ENCODE data around the gene TMEM212. TPM values are rescaled to one million over a fixed set of nuclear protein-coding genes. Genes with fewer than 3 reads are reported as not detected.

TMEM212 gene
- total RNA-seq, 1 donor from 2014 or later, result not detected

DNA sequence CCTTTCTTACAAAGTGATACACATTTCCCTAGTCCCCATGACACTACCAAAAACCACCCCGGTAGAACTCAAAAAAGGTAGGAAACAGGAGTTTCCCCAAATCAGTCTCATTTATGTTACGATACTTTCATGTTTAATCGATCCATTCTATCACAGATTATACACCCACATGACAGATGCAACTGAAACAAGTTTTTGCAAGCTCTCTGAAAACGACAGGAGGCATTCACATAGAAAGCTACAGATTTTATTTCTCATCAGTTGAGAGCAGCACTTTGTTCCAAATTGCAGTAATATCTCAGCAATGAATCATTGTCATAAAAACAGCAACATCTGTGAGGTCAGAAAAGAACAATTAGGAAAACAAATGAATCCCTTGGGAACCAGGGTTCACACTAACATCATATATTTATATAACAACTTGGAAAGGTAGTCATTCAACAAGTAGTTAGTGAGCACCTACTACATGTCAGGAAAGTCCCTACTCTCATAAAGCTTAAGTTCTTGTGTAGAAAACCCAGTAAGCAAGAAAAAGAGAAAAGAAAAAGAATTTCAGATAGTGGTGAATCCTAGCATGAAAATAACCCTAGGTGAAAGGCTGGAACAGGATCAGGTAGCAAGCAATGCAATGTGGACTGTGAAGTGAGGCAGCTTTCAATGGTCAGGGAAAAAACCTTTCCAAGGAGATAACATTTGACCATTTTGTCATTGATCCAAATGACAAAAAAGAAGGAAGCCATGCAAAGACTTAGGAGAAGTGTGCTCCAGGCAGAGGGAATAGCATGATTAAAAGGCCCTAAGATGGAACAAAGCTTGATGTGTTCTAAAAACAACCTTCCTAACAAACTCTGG lies 41.2 kb upstream of the TMEM212 start:
- no peak overlapping the region for H3K4me3 ChIP-seq
- intact Hi-C loops (cut with DNase I), result no loop called here
- no peaks in the 10 kb centered on the region for H3K27me3 ChIP-seq
- peaks cover 11 to 20% of the 10 kb centered on the region in 2 donors for H3K4me1 ChIP-seq
- no peaks in the 10 kb centered on the region for H3K36me3 ChIP-seq
- no peaks in the 10 kb centered on the region for H3K9me3 ChIP-seq
- no peak for DNase-seq (ENCODE audit: low spot score in 2 of 2)
- peak overlapping the region; percentile 28 to 72 for H3K27ac ChIP-seq
- TF ChIP-seq, protein P1, sequence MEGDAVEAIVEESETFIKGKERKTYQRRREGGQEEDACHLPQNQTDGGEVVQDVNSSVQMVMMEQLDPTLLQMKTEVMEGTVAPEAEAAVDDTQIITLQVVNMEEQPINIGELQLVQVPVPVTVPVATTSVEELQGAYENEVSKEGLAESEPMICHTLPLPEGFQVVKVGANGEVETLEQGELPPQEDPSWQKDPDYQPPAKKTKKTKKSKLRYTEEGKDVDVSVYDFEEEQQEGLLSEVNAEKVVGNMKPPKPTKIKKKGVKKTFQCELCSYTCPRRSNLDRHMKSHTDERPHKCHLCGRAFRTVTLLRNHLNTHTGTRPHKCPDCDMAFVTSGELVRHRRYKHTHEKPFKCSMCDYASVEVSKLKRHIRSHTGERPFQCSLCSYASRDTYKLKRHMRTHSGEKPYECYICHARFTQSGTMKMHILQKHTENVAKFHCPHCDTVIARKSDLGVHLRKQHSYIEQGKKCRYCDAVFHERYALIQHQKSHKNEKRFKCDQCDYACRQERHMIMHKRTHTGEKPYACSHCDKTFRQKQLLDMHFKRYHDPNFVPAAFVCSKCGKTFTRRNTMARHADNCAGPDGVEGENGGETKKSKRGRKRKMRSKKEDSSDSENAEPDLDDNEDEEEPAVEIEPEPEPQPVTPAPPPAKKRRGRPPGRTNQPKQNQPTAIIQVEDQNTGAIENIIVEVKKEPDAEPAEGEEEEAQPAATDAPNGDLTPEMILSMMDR (IDR thresholded peaks at IDR 0.05), result no peak

DNA sequence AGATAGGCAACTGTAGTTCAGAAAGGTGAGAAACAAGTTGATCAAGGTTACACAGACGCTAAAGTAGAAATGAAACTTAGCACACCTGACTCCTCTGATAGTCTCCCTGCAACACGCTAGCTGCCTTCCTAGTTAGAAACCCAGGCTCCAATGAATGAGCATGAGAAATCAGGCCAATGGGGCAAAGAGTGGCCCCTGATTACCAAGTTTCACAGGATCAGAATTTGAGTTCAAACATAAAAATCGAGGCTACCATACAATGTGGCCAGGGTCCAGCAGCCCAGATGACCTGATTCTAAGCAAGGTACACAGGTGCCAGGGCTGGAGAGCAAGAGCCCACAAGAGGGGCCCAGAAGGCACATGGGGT lies 40.6 kb upstream of the TMEM212 start:
- Histone ChIP-seq H3K27me3 (no peaks in the 10 kb centered on the region), H3K9me3 (no peaks in the 10 kb centered on the region), H3K4me1 (peaks cover 11 to 20% of the 10 kb centered on the region in 2 donors), H3K4me3 (no peak overlapping the region), H3K27ac (peak overlapping the region in 1 of 2 donors; percentile 72), H3K36me3 (no peaks in the 10 kb centered on the region)
- DNase-seq (ENCODE audit: low spot score in 2 of 2), result no peak
- intact Hi-C loops (cut with DNase I), result no loop called here
- TF ChIP-seq, protein P1 (IDR thresholded peaks at IDR 0.05), result no peak

GRCh38 chr3:171803044-171803443 lies 40.1 kb upstream of the TMEM212 start:
- Histone ChIP-seq H3K36me3 (no peaks in the 10 kb centered on the region), H3K4me3 (no peak overlapping the region), H3K4me1 (peaks cover 11 to 20% of the 10 kb centered on the region in 2 donors), H3K27me3 (no peaks in the 10 kb centered on the region), H3K27ac (no peak overlapping the region), H3K9me3 (no peaks in the 10 kb centered on the region)
- DNase-seq (ENCODE audit: low spot score in 2 of 2), result no peak
- TF ChIP-seq, protein P1 (IDR thresholded peaks at IDR 0.05), result no peak
- intact Hi-C loops (cut with DNase I), result no loop called here

DNA sequence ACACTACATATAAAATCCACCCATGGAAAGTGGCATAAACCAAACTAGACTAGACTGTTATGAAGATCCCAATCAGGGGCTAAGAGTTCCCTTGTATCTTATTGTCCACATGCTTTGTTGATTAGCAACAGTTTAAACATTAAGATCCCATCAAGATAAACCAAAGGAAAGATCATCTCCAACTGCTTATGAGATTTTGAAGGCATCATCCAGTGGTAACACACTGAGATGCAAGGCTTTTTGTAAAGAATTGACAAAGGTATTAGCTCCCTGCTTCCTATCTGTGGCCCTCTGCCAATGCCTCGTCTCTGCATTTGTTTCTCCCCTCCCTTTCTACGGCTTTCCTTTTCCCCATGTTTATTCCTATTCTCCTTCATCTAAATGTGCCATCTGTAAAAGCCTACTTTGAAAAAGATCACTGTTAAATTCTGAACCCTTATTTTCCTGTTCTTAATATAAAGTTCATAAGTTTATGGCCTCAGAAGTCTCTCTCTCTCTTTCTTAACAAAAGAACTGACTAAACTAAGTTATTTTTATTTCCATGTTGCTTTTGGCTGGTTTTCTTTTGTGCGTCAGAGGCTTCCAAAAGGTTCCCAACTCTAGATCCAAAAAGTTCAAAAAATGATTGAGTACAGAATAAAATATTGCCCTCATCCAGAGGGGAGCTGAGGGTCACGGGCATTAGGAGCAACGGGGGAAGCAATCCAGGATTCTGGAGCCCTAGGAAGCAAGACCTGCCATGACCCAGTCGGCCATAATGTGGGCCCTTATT lies 38.3 kb upstream of the TMEM212 start:
- H3K4me1 ChIP-seq, result peaks cover 11 to 20% of the 10 kb centered on the region in 2 donors
- H3K27ac ChIP-seq, result peak overlapping the region; percentile 72 to 85

DNA sequence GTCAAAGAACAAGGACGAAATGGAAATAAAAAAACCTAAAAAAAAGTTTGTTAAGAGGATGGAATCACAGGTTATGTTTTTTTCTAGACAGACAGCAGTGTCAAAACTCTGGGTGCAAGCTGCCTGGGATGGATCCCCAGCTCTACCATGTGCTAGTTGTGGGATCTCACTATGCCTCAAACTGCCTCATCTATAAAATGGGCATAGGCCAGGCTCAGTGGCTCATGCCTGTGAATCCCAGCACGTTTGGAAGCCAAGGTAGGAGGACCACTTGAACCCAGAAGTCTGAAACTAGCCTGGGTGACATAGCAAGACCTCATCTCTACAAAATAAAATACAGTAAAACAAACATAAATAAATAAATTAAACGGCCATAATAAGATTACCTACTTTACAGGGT lies 37.5 kb upstream of the TMEM212 start:
- no peak for DNase-seq (ENCODE audit: low spot score in 2 of 2)
- peaks cover 11 to 22% of the 10 kb centered on the region in 2 donors for H3K4me1 ChIP-seq
- H3K9me3 ChIP-seq, result no peaks in the 10 kb centered on the region
- TF ChIP-seq, protein P1 (IDR thresholded peaks at IDR 0.05), result no peak
- H3K27ac ChIP-seq, result peak overlapping the region; percentile 72 to 85
- no peaks in the 10 kb centered on the region for H3K36me3 ChIP-seq
- intact Hi-C loops (cut with DNase I), result loop anchor here (5.0 kb wide), 1 partner anchor 517 kb away; no protein-coding TSS in a partner anchor
- no peaks in the 10 kb centered on the region for H3K27me3 ChIP-seq
- no peak overlapping the region for H3K4me3 ChIP-seq

More for the DNA sequence above, 38.3 kb upstream of the TMEM212 start:
- H3K36me3 ChIP-seq, result no peaks in the 10 kb centered on the region
- intact Hi-C loops (cut with DNase I), result loop anchor here (5.0 kb wide), 1 partner anchor 517 kb away; no protein-coding TSS in a partner anchor
- no peaks in the 10 kb centered on the region for H3K9me3 ChIP-seq
- no peaks in the 10 kb centered on the region for H3K27me3 ChIP-seq
- DNase-seq (ENCODE audit: low spot score in 2 of 2), result peak in 1 of 2 donors; percentile 71
- TF ChIP-seq, protein P1 (IDR thresholded peaks at IDR 0.05), result no peak
- H3K4me3 ChIP-seq, result no peak overlapping the region

Measured in ascending aorta (tissue), 2 donors.